Liver (tissue), 3 donors: ENCODE measurements around the gene KRT17.

ENCODE experiments used
- JUND ChIP-seq, 2 donors: IDR thresholded peaks; 2 replicates each; pipeline ENCODE4 v1.6.1; 2016; ENCODE audit warnings: antibody characterized with exemption in 2 of 2
- RAD21 ChIP-seq, 2 donors: IDR thresholded peaks; 2 replicates each; pipeline ENCODE4 v1.6.1; 2016; ENCODE audit warnings: antibody characterized with exemption in 2 of 2, mild to moderate bottlenecking in 2 of 2
- RXRA ChIP-seq, 2 donors: IDR thresholded peaks; 2 replicates each; pipeline ENCODE4 v1.6.1; 2017 to 2018; ENCODE audit warnings: antibody characterized with exemption in 2 of 2, mild to moderate bottlenecking in 1 of 2
- SP1 ChIP-seq: IDR thresholded peaks from 2 replicates; pipeline ENCODE4 v1.6.1; 2018; ENCODE audit warnings: antibody characterized with exemption, mild to moderate bottlenecking
- TAF1 ChIP-seq: conservative IDR thresholded peaks from 2 replicates; pipeline ENCODE4 v1.6.1; 2016; ENCODE audit warnings: antibody characterized with exemption, mild to moderate bottlenecking
- TF ChIP-seq, protein P1 (sequence below): fragments of 150-350 bp; IDR thresholded peaks from 2 replicates; pipeline ENCODE4 v1.5.1; 2017; ENCODE audit warnings: improper control_type of control experiment, low read depth, low read length; ENCODE audit not compliant: missing input control
- TF ChIP-seq, protein P2 (sequence below): IDR thresholded peaks from 2 replicates; pipeline ENCODE4 v1.6.1; 2016; ENCODE audit warnings: antibody characterized with exemption, mild to moderate bottlenecking
- donor health status: healthy.
- donor health status: healthy.

GRCh38 chr17:41648411-41649195 is 24.2 kb upstream of the KRT17 start:
- TF ChIP-seq, protein P1, sequence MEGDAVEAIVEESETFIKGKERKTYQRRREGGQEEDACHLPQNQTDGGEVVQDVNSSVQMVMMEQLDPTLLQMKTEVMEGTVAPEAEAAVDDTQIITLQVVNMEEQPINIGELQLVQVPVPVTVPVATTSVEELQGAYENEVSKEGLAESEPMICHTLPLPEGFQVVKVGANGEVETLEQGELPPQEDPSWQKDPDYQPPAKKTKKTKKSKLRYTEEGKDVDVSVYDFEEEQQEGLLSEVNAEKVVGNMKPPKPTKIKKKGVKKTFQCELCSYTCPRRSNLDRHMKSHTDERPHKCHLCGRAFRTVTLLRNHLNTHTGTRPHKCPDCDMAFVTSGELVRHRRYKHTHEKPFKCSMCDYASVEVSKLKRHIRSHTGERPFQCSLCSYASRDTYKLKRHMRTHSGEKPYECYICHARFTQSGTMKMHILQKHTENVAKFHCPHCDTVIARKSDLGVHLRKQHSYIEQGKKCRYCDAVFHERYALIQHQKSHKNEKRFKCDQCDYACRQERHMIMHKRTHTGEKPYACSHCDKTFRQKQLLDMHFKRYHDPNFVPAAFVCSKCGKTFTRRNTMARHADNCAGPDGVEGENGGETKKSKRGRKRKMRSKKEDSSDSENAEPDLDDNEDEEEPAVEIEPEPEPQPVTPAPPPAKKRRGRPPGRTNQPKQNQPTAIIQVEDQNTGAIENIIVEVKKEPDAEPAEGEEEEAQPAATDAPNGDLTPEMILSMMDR, result peak; percentile 80
- peak; percentile 75 to 84 for TF ChIP-seq RAD21 (IDR thresholded peaks at IDR 0.05)
- TF ChIP-seq JUND (IDR thresholded peaks at IDR 0.05), result no peak
- TF ChIP-seq, protein P2, sequence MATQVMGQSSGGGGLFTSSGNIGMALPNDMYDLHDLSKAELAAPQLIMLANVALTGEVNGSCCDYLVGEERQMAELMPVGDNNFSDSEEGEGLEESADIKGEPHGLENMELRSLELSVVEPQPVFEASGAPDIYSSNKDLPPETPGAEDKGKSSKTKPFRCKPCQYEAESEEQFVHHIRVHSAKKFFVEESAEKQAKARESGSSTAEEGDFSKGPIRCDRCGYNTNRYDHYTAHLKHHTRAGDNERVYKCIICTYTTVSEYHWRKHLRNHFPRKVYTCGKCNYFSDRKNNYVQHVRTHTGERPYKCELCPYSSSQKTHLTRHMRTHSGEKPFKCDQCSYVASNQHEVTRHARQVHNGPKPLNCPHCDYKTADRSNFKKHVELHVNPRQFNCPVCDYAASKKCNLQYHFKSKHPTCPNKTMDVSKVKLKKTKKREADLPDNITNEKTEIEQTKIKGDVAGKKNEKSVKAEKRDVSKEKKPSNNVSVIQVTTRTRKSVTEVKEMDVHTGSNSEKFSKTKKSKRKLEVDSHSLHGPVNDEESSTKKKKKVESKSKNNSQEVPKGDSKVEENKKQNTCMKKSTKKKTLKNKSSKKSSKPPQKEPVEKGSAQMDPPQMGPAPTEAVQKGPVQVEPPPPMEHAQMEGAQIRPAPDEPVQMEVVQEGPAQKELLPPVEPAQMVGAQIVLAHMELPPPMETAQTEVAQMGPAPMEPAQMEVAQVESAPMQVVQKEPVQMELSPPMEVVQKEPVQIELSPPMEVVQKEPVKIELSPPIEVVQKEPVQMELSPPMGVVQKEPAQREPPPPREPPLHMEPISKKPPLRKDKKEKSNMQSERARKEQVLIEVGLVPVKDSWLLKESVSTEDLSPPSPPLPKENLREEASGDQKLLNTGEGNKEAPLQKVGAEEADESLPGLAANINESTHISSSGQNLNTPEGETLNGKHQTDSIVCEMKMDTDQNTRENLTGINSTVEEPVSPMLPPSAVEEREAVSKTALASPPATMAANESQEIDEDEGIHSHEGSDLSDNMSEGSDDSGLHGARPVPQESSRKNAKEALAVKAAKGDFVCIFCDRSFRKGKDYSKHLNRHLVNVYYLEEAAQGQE, result no peak
- TF ChIP-seq SP1, result peak; percentile 27
- no peak for TF ChIP-seq RXRA (IDR thresholded peaks at IDR 0.05)
- TF ChIP-seq TAF1, result no peak
